T-helper 2 cell (primary cell): ENCODE measurements around the gene SEMA6D.

Experiments
- DNase-seq, 5 experiments: peaks; one replicate each; pipeline versions ENCODE4 v3.0.0 to v3.0.0-alpha.2; 2012 to 2022

The SEMA6D gene

DNA sequence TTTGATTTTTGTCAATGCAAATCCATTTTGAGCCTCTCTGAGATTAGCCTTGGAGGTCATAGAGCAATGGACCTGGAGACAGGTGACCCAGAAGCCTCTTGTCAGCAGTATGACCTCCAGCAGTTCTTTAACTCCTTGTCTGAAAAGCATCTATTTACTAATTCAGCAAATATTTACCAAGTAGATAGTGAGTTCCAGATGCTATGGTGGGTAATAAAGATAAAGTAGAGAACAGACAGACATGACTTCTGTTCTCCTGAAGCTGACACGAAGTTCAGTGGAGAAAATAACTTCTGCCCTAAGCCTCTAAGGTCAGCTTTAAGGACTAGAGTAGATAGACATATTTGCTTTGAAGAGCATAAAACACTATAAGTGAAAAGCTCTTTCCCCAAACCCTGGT is 26.6 kb downstream of the SEMA6D start:
- DNase-seq: no peak

DNA sequence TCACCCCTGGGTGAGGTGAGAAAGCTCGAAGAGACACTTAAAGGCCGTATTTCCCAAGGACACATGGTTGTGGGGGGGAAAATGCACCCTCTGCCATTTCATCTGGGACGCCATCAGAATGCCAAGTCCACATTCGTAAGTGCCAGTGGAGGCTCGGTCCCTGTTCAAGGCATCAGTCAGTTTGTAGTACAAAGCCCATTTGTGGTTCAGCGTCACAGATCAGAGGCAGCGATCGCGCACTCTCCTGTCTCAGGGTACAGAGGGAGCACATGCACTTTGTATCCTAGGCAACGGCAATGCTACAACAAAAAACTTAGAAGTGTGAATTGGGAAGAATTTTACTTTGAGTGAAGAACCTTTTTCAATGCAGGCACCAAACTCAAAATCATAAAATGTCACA is 27.2 kb downstream of the SEMA6D start:
- no peak for DNase-seq

DNA sequence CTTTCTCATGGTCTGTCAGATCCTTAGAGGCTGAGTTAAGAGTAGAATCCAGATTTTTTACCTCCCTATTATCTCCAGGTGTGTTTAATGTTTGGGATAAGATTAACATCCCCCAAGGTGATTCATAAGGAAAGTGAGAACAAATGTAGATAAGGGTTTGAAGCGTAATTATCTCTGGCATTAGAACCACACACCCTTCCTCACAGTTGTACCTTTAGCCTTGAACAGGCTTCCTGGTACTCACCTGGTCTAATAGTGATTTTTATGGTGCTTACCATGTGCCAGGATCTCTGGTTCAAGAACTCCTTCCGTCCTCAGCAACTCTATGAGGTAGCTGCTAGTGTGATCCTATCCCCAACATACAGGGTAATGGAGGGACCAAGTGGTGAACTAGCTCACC is 27.7 kb downstream of the SEMA6D start:
- no peak for DNase-seq

DNA sequence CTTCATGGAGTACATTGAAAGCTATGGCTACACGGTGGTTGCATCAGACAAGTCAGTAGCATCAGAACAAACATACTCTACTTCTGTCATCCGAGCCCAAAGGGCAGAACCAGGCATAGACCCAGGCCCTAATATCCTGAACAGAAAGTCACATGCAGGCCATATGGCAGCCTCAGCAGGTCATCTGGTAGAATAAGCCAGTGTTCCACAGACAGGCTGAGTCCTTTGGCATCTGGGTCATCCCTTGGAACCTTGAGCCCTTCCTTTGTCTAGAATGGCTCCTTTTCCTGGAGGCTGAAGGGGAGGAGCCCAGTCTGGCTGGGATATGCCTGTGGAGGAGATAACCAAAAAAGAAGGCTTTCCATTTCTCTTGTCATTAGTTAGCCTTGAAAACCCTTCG is 29.2 kb downstream of the SEMA6D start:
- no peak for DNase-seq

DNA sequence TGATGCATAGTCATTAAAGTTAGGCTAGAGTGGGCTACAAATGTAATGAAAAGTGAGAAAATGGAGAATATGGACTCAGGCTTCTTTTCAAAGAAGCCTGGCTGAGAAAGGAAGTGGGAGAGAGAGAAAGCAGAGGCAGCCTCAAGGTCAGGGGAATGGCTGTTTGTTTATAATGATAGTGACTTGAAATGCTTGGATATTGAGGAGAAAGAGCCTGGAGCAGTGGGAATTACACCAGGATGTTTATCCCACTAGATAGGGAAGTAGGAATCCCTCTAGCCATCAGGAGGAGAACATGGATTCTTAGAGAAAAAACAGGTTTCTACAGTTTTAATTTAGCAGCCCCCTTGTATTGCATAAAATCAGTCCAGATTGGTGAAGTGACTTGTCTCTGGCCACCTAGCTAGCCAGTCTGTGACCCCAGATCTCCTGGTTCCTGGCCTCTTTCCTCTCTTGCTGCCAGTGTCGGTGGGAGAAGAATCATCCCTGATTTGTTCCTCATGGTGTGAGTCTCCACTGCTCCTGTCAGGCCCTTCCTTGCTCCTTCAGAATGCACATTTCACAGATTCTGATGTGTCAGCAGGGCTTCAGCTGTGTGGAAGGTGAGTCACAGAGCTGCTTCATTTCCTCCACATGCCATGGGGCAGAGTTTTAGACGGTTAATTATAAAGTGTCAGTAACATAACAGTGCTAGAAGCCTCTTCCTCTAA is 32.9 kb downstream of the SEMA6D start:
- DNase-seq: no peak

DNA sequence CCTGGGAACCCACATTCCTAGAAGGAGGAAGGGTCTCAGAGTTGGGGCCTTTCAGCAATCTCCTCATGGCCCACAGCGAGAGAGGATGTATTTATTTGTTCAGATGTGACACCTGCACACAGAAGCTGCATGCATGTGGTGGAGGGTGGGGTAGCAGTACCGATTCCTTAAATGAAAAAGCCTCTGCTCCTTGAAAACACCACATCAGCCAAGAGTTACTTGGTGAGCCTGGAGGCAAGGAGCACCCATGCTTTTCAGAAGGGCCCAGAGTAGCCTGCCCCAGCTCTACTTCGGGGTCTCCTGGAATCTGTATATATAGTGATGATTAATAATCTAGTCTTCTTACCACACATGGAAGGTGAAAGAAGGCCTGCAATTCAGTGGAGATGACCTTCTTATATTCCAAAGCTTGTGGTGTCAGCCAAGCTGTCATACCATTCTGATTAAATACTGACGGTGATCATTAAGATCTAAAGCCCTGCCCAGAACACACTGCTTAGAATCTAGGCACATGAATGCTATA is 33.5 kb downstream of the SEMA6D start:
- DNase-seq: no peak

DNA sequence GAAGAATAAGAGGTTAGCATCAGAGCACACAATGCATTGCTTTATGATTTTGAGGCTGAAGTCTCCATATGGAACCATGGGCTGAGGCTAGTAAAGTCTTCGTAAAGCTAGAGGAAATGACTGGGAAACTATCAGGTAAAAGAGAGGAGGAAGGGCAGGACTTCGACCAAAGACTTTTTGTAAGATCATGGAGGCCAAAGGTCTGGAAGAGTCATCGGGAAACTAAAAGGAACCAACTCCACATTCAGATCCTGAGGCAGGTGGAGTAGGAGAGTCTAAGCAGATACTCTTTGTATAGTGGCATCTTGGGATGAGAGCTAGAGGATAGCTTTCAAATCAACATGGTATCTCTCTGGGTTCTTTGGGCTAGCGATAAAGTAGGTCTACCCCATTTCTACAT is 36.3 kb downstream of the SEMA6D start:
- no peak for DNase-seq

DNA sequence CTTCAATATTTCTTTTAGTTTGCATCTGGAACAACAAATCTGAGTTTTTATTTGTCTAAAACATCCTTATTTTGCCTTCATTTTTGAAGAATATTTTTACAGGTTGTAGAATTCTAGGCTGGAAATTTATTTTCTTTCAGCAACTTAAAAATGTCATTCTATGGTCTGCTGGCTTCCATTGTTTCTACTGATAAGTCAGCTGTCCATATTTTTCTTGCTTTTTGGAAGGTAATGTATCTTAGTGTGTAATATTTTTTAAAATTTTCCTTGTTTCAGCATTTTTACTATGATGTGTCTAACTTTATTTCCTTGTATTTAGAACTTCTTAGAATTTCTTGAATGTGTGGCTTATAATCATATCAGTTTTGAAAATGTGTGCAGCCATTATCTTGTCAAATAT is 37.0 kb downstream of the SEMA6D start:
- DNase-seq: no peak

DNA sequence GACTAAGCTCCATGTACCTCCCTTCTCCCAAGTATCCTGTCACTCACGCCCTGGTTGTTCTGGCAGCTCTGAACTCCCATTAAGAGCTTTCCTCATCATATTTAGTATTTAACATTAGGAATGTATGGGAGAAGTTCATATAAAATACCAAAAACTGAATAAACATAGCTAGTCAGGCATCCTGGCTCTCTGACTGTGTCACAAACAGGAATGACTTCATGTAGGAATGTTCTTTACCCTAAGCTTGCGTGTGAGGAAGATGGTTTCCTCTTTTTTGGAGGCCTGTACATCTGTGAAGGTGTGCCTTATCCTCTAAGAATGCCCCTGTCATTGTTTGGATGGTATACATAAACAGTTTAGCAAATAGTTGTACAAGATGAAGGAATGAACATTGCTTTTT is 38.6 kb downstream of the SEMA6D start:
- DNase-seq: no peak

DNA sequence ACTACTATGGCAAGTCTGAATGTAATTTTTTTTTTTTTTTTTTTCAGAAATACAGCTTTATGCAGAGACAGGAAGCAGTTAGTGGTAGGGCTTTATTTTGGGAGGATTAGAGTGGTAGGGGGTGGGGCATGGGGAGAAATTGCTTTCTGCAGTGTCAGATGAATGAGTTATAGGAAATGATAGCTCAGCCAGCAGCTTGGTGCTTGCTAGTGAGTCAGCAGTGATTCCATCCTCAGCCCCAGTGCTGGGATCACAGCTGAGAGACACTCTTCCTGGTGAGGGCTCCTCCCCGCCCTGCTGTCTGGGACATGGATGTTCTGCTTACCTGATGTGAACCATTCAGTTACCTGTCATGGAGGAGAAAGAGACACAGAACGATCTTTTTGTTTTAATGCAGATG is 39.6 kb downstream of the SEMA6D start:
- DNase-seq: no peak

DNA sequence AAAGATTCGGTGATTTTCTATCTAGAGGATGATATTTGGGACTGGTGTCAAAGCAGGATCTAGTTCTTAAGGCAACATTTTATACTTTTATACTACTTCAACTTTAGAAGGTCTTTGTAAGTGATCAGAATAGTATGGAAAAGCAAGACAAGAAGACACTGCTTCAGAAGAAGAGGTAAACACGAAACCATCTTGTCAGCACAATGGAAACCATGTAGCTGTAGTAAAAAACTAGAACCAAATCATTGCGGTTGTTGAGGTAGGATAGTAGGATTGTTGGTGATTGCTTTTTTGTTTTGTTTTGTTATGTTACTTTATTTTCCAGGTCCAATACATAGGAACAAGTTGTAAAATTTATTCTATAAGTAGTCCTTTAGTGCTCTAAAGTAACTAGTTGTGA is 40.0 kb downstream of the SEMA6D start:
- DNase-seq: no peak

DNA sequence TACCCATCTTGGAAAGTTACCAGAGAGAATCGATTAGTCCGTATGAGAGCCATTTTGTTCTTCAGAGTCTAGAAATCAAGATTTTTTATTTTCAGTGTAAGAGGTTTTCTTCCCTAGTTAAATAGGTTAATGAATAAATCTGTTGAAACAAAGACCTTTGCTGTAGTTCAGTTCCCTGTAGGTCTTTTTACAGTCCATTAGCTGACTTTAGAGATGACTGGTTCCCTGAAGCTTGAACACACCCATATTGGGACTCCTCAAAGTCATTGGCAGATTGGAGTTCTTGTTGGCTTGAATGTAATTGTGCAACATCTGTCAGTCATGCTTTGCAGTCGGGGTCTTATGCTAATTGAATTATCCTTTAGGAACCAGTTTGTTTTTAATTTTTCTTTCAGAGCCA is 45.3 kb downstream of the SEMA6D start:
- no peak for DNase-seq

DNA sequence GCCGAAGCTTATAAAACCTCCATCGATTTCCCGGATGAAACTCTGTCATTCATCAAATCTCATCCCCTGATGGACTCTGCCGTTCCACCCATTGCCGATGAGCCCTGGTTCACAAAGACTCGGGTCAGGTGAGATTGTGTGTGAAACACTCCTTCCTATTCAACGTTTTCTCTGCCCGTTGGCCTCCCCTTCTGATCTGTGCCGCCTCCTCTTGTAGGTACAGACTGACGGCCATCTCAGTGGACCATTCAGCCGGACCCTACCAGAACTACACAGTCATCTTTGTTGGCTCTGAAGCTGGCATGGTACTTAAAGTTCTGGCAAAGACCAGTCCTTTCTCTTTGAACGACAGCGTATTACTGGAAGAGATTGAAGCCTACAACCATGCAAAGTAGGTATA is 47.4 kb downstream of the SEMA6D start:
- DNase-seq: no peak

DNA sequence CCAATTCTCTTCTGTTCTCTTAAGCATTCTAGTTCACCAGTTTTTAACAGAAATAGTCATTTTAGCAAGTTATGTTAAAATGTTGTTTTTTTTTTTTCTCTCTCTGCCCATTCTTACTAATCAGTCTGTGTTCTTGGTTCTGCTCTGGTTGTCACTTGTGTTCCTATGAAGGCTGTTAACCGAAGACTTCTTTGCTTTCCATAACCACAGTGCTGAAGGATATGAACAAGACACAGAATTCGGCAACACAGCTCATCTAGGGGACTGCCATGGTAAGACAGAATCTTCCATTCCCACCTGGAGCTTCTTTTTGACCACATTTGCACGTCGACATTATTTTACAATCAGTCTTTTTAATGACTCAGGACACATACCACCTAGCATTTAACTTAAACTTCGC is 49.1 kb downstream of the SEMA6D start:
- no peak for DNase-seq

DNA sequence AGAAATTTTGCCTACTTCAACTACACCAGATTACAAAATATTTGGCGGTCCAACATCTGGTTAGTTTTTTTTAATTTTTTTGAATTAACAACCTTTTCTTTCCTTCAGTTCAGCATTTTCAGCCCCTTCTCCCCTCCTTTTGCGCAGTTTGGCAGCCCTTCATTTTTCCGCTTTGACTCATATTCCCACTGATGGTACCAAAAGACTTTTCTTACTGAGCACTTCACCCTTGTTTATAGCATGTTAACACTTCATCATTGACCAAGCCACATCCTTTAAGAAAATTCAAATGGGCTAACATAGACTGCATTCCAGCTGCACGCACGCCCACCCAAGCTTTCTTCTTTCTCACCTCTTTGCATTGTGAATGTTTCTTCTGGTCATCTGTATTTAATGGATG is 49.7 kb downstream of the SEMA6D start:
- DNase-seq: no peak

DNA sequence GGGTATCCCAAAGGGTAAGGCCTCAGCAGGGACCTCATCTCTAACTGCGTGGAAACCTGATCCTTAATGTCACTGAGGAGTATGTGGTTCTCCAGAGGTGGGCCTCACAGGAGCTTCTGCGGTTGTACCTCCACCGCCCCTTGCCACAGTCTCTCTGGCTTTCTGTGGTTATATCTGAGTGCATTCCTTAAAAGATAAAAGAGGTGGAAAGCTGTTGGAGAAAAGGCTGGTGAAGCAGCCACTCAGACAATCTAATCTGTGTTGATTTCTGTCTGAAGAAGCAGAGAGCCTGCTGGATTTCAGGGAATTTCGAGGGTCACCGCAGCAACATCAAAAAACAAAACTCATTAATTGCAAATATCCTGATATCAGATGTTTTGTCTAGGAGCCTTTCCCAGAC is 51.4 kb downstream of the SEMA6D start:
- no peak for DNase-seq

DNA sequence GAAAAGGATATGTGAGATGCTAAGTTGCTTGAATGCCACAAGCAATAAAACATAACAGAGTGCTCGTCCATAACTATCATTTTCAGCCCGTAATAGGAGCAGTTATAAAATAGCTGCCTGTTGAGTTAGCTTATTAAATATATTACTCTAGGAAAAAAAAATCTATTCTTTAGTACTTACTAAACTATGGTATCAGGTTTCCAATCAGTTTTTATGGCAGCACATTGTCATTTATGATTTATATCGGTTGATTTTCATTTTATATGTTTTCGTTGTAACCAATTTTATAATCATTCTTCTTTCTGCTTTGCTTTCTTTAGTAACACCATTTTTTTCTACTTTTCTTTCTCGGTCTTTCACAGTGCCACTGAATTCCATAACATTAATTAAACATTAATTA is 51.9 kb downstream of the SEMA6D start:
- DNase-seq: no peak

DNA sequence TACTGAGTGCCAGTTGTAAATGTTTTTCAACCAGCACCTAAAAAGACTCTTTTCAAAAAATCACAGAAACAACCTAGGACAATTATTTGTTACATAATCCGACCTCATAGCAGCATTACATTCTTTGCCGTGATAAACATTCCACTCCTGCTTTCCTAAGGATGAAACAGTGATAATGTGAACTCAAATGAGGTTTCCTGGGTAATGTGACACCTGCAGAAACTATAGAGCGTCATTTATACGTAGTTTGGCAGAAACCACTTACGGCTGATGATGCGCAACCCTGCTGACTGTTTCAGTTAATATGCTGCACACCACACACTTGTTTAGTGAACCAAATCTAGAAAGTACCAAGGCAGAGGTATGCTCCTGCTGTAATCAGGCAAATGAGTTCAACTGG is 55.8 kb downstream of the SEMA6D start:
- no peak for DNase-seq

DNA sequence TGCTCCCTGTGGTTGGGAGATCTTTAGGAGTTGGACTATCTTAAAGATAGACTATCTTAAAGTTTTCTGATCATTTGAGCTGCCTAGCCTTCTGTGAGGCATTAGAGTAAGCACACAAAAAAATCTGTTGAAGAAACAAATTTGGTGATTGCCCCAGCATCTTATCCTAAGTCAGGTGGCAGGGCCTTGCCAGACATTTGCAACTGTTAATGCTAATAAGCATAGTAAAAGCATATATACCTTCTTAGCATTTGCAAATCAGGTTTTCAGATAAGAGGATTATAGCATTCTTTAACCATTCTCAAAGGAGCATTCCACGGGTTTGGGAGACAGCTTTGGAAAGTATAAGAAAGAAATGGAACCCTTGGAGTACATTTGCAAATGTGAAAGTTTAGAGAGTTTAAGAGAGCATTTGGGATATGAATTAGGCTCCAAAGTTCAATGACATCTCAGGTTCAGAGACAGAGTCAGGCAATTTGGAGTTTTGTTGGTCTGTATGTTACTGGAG is 61.0 kb downstream of the SEMA6D start:
- DNase-seq: no peak

DNA sequence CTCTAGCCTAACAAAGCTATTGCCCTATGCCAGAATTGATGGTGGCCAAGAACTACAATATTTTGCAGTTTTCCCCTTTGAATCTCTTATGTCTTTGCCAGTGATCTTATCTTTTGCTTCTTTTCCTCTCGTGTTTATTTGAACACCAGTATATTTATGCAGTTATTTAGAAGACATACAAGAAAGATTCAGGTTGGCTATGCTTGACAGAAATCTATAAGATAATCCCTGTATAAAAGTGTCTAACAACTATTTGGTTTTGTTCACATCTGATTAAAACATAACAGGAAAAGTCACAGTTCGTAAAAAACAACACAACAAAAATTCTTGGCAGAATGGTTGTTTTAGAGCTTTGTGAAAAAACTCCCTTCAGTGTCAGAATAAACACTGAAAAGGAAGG is 63.7 kb downstream of the SEMA6D start:
- no peak for DNase-seq

DNA sequence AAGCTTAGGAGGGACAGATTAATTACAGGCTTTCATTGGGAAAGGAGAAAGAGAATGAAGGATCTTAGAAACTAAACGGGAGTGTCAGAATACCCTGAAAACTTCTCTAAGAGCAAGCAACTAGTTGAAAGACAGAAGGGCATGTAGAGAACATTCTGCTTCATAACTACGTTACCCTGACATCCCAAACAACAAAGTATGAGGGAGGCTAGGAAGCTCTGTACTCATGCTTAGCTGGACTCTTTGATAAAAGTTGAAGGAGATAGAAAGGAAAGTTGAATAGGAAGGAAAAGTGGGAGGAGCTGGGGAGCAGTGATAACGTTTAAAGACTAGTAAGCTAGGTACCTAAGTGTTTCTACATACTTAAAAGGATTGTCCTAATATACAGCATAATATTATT is 64.2 kb downstream of the SEMA6D start:
- no peak for DNase-seq

DNA sequence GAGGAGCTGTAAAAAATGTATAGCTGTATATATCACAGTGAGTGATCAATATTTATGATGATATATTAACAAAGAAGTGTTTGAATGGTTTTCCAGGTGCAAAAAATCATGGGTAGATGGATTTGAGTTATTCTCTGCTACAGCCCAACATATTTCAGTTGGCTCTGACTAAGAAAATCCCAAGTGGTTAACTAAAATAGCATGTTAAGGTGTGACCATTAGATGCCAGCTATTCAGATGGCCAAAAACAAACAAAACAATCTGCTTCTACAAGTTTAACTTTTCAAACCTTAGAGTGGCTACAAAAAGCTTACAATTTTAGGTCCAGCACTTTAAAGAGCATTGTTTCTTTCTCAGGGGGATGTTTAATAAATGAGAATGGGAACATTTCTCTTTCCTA is 67.5 kb downstream of the SEMA6D start:
- no peak for DNase-seq

DNA sequence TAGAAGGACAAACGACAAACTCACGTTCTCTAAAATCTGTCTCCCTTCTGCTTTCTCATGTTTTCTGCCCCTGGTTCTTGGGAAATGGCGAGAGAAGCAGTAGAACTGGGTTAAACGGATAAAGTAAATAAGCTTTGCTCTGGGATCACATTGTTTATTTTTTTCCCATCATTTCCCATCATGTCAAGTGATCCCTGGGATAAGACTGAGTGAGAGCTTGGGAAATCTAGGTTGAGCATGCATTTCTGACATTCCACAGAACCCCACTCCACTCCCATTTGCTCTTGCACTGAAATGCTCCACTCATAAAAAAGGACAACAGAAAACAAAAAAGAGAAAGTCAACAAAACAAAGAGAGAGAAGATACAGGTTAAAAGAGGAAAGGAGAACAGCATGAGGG is 69.1 kb downstream of the SEMA6D start:
- no peak for DNase-seq

DNA sequence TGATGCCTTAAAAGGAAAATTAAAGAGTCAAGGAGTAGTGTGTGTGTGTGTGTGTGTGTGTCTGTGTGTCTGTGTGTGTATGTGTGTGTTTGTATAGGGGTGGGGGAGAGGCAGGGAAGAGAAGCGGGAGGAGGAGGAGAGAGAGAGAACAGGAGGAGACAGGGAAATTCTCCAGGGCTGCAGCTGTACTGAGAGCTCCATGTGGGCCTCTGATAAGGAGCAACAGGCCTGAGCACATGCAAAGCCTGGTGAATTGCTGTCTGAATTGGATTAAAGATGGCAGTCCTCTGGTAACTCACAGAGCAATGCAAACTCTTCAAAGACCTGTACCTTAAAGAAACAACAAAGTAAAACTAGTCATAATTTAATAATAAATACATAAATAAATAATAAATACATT is 70.6 kb downstream of the SEMA6D start:
- DNase-seq: no peak

DNA sequence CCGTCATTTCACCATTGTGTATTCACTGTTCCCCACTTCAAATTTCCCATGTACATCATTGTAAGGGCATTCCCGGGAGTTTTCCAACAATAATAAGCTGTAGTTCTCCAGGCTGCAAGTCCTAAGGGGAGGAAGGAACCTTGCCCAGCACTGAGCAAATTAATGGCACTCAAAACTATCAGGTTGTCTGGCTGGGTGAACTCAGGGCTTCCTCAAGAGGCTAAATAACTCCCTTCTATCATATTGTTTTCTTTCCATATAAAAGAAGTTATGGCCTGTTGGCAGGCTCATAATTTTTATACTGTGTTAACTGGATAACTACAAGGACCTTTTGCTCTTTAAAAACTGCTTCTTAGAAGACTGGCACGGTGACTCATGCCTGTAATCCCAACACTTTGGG is 71.4 kb downstream of the SEMA6D start:
- no peak for DNase-seq
